Nephron progenitor cell (in vitro differentiated cells): Measurements from ENCODE around the gene PROSER3.
"Not testable (repeated sequence)": the region's sequence is repeated elsewhere in the genome, so short reads cannot be mapped to it uniquely, and the experiment has no call there.

Experiments used
- DNase-seq: peaks from one replicate; pipeline ENCODE4 v3.0.0; 2021
- H3K27ac Mint-ChIP-seq: 2 replicates; pipeline ENCODE4 v1.8.0; 2021; ENCODE audit warnings: mild to moderate bottlenecking, moderate library complexity, mixed read lengths
- H3K27me3 Mint-ChIP-seq: 2 replicates; pipeline ENCODE4 v1.8.0; 2021; ENCODE audit warnings: mild to moderate bottlenecking, low read depth, mixed read lengths; ENCODE audit not compliant: poor library complexity
- H3K36me3 Mint-ChIP-seq: 2 replicates; pipeline ENCODE4 v1.8.0; 2021; ENCODE audit warnings: low read depth, mixed read lengths
- H3K4me1 Mint-ChIP-seq: 2 replicates; pipeline ENCODE4 v1.8.0; 2021; ENCODE audit warnings: mixed read lengths
- H3K4me3 Mint-ChIP-seq: 2 replicates; pipeline ENCODE4 v1.8.0; 2021; ENCODE audit warnings: mild to moderate bottlenecking, moderate library complexity, mixed read lengths
- H3K9me3 Mint-ChIP-seq: 2 replicates; pipeline ENCODE4 v1.8.0; 2021; ENCODE audit warnings: mild to moderate bottlenecking, moderate library complexity, mixed read lengths
- CTCF ChIP-seq: fragments of 200-600 bp; sonication (generic); IDR thresholded peaks from 2 replicates; pipeline ENCODE4 v1.5.0; 2021; ENCODE audit warnings: antibody characterized with exemption

The PROSER3 gene

GRCh38 chr19:35721374-35721773 is 36.6 kb upstream of the PROSER3 start:
- H3K4me1 Mint-ChIP-seq = peaks cover 20% of the 10 kb centered on the region
- TF ChIP-seq CTCF = no peak
- no peak for DNase-seq
- peaks cover 23% of the 10 kb centered on the region for H3K36me3 Mint-ChIP-seq
- no peaks in the 10 kb centered on the region for H3K9me3 Mint-ChIP-seq
- H3K4me3 Mint-ChIP-seq = no peak overlapping the region
- H3K27me3 Mint-ChIP-seq = peaks cover 9% of the 10 kb centered on the region
- no peak overlapping the region for H3K27ac Mint-ChIP-seq

GRCh38 chr19:35722461-35722860 is 35.5 kb upstream of the PROSER3 start:
- Mint-ChIP-seq H3K9me3 (no peaks in the 10 kb centered on the region), H3K4me1 (peaks cover 15% of the 10 kb centered on the region), H3K27ac (no peak overlapping the region), H3K4me3 (no peak overlapping the region), H3K27me3 (peaks cover 3% of the 10 kb centered on the region), H3K36me3 (peaks cover 24% of the 10 kb centered on the region)
- no peak for TF ChIP-seq CTCF
- DNase-seq = no peak

GRCh38 chr19:35722897-35723296 is 35.1 kb upstream of the PROSER3 start:
- no peak for DNase-seq
- H3K4me3 Mint-ChIP-seq = no peak overlapping the region
- H3K9me3 Mint-ChIP-seq = no peaks in the 10 kb centered on the region
- peaks cover 15% of the 10 kb centered on the region for H3K4me1 Mint-ChIP-seq
- H3K27me3 Mint-ChIP-seq = peaks cover 3% of the 10 kb centered on the region
- H3K27ac Mint-ChIP-seq = no peak overlapping the region
- peaks cover 24% of the 10 kb centered on the region for H3K36me3 Mint-ChIP-seq
- no peak for TF ChIP-seq CTCF

GRCh38 chr19:35723671-35724070 is 34.3 kb upstream of the PROSER3 start:
- no peak for TF ChIP-seq CTCF
- H3K27ac Mint-ChIP-seq = no peak overlapping the region
- no peak overlapping the region for H3K4me3 Mint-ChIP-seq
- DNase-seq = no peak
- H3K36me3 Mint-ChIP-seq = peaks cover 30% of the 10 kb centered on the region
- H3K27me3 Mint-ChIP-seq = peaks cover 3% of the 10 kb centered on the region
- no peaks in the 10 kb centered on the region for H3K9me3 Mint-ChIP-seq
- peaks cover 15% of the 10 kb centered on the region for H3K4me1 Mint-ChIP-seq

GRCh38 chr19:35724132-35724531 is 33.8 kb upstream of the PROSER3 start:
- peaks cover 33% of the 10 kb centered on the region for H3K36me3 Mint-ChIP-seq
- not testable (repeated sequence) for H3K9me3 Mint-ChIP-seq, H3K27ac Mint-ChIP-seq, DNase-seq, H3K27me3 Mint-ChIP-seq, H3K4me3 Mint-ChIP-seq
- H3K4me1 Mint-ChIP-seq = peaks cover 10% of the 10 kb centered on the region

GRCh38 chr19:35724560-35724959 is 33.4 kb upstream of the PROSER3 start:
- H3K4me3 Mint-ChIP-seq = no peak overlapping the region
- H3K27me3 Mint-ChIP-seq = peaks cover under 1% of the 10 kb centered on the region
- TF ChIP-seq CTCF = no peak
- peaks cover 6% of the 10 kb centered on the region for H3K4me1 Mint-ChIP-seq
- no peak overlapping the region for H3K27ac Mint-ChIP-seq
- DNase-seq = no peak
- peaks cover 37% of the 10 kb centered on the region for H3K36me3 Mint-ChIP-seq
- no peaks in the 10 kb centered on the region for H3K9me3 Mint-ChIP-seq
